Ovary (tissue), 9 donors: ENCODE data around the gene TARS3. TPM values are rescaled to one million over a fixed set of nuclear protein-coding genes. Genes with fewer than 3 reads are reported as not detected.

Experiments
- DNase-seq, 5 donors: peaks; one replicate each; pipeline ENCODE4 v3.0.0-alpha.2; 2019 to 2020
- H3K27ac ChIP-seq, 2 donors: fragments of 200-600 bp; one replicate each; pipeline versions ENCODE4 v1.5.1 to v1.8.0; 2019 to 2022
- H3K27me3 ChIP-seq: fragments of 200-600 bp; one replicate; pipeline ENCODE4 v1.8.0; 2022
- H3K36me3 ChIP-seq: fragments of 200-600 bp; sonication (generic); one replicate; pipeline ENCODE4 v1.5.1; 2019
- H3K4me1 ChIP-seq: one replicate; pipeline ENCODE4 v1.8.1; 2013; ENCODE audit warnings: mild to moderate bottlenecking, moderate library complexity; ENCODE audit not compliant: insufficient read depth
- H3K4me3 ChIP-seq: fragments of 200-600 bp; sonication (generic); one replicate; pipeline ENCODE4 v1.5.1; 2017
- H3K9me3 ChIP-seq, 2 donors: fragments of 200-600 bp in 1 of 2; sonication (generic) in 1 of 2; one replicate each; pipeline versions ENCODE4 v1.5.1 to v1.8.1; 2013 to 2019; ENCODE audit warnings: mild to moderate bottlenecking in 1 of 2, moderate library complexity in 1 of 2
- EP300 ChIP-seq: sonication (generic); formaldehyde crosslinking; IDR thresholded peaks from one replicate; pipeline ENCODE4 v1.6.1; 2017; ENCODE audit warnings: antibody characterized with exemption
- POLR2A ChIP-seq: fragments of 450-650 bp; IDR thresholded peaks from one replicate; pipeline ENCODE4 v1.6.1; 2017; ENCODE audit warnings: antibody characterized with exemption, mild to moderate bottlenecking, moderate library complexity
- WGBS, 3 donors: extraction: QIAGEN DNeasy Blood & Tissue Kit in 1 of 3; methylation state at CpG; one replicate each; pipeline versions ENCODE4 v1.1.5 to v1.1.7; 2013 to 2017; 5-methylcytosine and 5-hydroxymethylcytosine counted together
- intact Hi-C, 4 donors: fragments of 100-400 bp; cut with DNase I; formaldehyde crosslinking; loops; one replicate each; pipeline versions ENCODE4 v1.11.0 to v1.15.1; 2022 to 2023
- polyA plus RNA-seq, 2 donors: library from polyadenylated mRNA; stranded (reverse); fragments of 200-250 nt in 1 of 2; fragments of 350-450 nt in 1 of 2; fragmentation: Illumina TruSeq in 1 of 2; extraction: RNeasy Lipid Tissue Mini Kit (QIAGEN cat#74804) in 1 of 2; gene quantifications; one replicate each; pipeline ENCODE4 v1.2.3, GENCODE V29; 2013 to 2014
- total RNA-seq, 7 donors: library from RNA; depleted of rRNA in 2 of 7; stranded (reverse); fragments of >200 nt in 2 of 7; fragmentation: NEBNext Ultra II Directional in 3 of 7; extraction: Animal tissue kit (Norgen Biotek cat#: 25700) in 3 of 7; gene quantifications; one replicate each; pipeline versions ENCODE4 v1.1.0 to v1.2.4, GENCODE V29; 2016 to 2023
- TF ChIP-seq, protein P1 (sequence below), 3 donors: fragments of 450-650 bp in 2 of 3; fragments of 200-600 bp in 1 of 3; IDR thresholded peaks; one replicate each; pipeline versions ENCODE4 v1.5.1 to v1.8.0; 2016 to 2022; ENCODE audit warnings: antibody characterized with exemption in 3 of 3, mild to moderate bottlenecking in 1 of 3
- donor health status: DM: no; HTN: no; CAD: no; lungs with moderate emphysema.
- donor health status: DM: no; HTN: no; CAD: no.
- donor health status: Bipolar disorder and iron deficiency.
- donor health status: DM: yes; HTN: yes; CAD: no.
- donor health status: DM: no; HTN: no; CAD: no.
- donor health status: DM: yes; HTN: yes; CAD: no.

Gene TARS3
- total and polyA plus RNA-seq, 9 donors = 10.1 to 23.5 (median 15.3) TPM

DNA sequence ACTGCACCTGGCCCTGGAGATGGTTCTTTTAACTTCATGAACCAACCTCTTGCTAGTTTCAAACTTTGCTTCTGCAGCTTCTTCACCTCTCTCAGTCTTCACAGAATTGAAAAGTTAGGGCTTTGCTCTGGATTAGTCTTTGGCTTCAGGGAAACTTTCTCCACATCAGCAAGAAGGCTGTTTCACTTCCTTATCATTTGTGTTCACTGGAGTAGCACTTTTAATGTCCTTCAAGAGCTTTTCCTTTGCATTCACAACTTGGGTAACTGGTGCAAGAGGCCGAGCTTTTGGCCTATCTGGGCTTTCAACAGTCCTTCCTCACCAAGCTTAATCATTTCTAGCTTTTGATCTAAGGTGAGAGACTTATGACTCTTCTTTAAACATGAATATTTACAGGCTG is 56.4 kb downstream of the TARS3 start:
- H3K27ac ChIP-seq = no peak overlapping the region
- H3K27me3 ChIP-seq = no peaks in the 10 kb centered on the region
- TF ChIP-seq POLR2A = no peak
- TF ChIP-seq, protein P1, sequence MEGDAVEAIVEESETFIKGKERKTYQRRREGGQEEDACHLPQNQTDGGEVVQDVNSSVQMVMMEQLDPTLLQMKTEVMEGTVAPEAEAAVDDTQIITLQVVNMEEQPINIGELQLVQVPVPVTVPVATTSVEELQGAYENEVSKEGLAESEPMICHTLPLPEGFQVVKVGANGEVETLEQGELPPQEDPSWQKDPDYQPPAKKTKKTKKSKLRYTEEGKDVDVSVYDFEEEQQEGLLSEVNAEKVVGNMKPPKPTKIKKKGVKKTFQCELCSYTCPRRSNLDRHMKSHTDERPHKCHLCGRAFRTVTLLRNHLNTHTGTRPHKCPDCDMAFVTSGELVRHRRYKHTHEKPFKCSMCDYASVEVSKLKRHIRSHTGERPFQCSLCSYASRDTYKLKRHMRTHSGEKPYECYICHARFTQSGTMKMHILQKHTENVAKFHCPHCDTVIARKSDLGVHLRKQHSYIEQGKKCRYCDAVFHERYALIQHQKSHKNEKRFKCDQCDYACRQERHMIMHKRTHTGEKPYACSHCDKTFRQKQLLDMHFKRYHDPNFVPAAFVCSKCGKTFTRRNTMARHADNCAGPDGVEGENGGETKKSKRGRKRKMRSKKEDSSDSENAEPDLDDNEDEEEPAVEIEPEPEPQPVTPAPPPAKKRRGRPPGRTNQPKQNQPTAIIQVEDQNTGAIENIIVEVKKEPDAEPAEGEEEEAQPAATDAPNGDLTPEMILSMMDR (IDR thresholded peaks at IDR 0.05) = no peak
- no peak for TF ChIP-seq EP300
- no peaks in the 10 kb centered on the region for H3K36me3 ChIP-seq
- no peaks in the 10 kb centered on the region for H3K9me3 ChIP-seq
- no peaks in the 10 kb centered on the region for H3K4me1 ChIP-seq
- DNase-seq = no peak
- intact Hi-C loops = no loop called here
- WGBS, 3 donors = 97 to 100% (median 98%) methylated on average over 1 of the region's 1 CpG
- no peak overlapping the region for H3K4me3 ChIP-seq

DNA sequence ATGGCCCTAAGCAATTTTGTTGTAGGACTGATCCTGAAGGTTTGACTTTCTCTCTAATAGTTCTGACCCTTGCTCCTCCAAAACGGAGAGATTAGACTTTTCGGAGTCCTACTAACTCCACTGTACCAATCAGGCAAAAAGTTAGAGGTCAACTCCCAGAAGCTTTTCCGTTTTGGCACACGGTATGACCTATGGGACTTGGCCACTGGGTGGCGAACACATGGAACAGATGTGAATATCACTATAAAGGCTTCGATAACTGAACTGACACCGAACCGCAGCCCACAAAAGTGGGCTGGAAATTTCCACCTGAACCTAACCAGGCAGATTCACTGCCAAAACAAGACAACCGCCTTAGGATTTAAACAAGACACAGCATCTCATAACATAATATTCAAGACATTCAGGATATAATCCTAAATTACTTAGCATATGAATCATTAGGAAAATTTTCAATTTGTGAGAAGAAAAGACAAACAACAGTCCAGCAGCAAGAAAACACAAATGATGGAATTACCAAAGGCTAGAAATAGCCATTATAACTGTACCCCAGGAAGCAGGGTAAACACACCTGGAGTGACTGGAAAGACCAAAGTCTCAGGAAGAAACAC is 59.9 kb downstream of the TARS3 start:
- intact Hi-C loops = no loop called here
- Histone ChIP-seq H3K27me3 (no peaks in the 10 kb centered on the region), H3K4me1 (no peaks in the 10 kb centered on the region), H3K9me3 (no peaks in the 10 kb centered on the region), H3K4me3 (no peak overlapping the region), H3K36me3 (no peaks in the 10 kb centered on the region), H3K27ac (no peak overlapping the region)
- TF ChIP-seq, protein P1 (IDR thresholded peaks at IDR 0.05) = no peak
- TF ChIP-seq POLR2A = no peak
- no peak for TF ChIP-seq EP300
- WGBS, 3 donors = 84 to 87% (median 84%) methylated on average over 9 of the region's 9 CpGs
- DNase-seq = no peak

DNA sequence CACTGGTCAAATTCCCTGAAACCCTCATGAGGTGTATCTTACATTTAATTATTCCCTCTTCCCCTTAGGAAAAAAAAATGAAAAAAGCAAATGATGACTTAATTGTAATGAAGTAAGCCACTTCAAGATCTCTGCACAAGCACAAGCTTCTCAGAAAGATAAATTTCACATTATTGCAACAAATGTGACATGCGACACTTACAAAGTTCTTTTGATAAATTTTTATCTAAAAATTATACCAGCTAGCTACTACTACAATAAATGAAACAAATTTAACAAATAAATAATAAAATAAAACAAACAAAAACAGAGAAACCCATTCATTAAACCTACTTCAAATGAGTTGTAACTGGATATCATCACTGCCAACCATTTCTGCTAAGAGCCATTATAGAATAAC is 62.1 kb downstream of the TARS3 start:
- WGBS, 3 donors = 97 to 100% (median 99%) methylated on average over 1 of the region's 1 CpG
- intact Hi-C loops = no loop called here
- no peaks in the 10 kb centered on the region for H3K9me3 ChIP-seq
- no peaks in the 10 kb centered on the region for H3K36me3 ChIP-seq
- no peak overlapping the region for H3K4me3 ChIP-seq
- TF ChIP-seq EP300 (no peak), POLR2A (no peak)
- TF ChIP-seq, protein P1 (IDR thresholded peaks at IDR 0.05) = no peak
- no peak overlapping the region for H3K27ac ChIP-seq
- no peak for DNase-seq
- no peaks in the 10 kb centered on the region for H3K4me1 ChIP-seq
- H3K27me3 ChIP-seq = no peaks in the 10 kb centered on the region

DNA sequence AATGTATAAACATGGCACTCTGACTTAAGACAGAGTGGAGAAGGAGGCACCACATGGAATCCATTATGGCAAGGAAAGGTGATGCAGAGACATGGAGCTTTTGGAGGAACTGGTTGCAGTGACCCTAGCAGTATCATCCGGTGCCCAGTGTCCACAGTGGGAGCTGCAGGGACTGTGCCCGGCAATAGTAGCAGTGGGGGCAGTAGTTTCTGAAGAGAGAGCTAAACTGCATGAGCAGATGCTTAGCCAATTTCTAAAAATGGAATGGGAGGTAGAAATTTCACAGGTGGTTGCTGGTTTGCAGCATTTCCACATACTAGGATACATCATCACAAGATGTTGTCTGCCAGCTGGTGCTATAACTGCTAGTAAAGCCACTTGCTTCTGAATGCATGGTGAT is 64.3 kb downstream of the TARS3 start:
- intact Hi-C loops = no loop called here
- Histone ChIP-seq H3K4me3 (no peak overlapping the region), H3K27me3 (no peaks in the 10 kb centered on the region), H3K4me1 (no peaks in the 10 kb centered on the region), H3K27ac (no peak overlapping the region), H3K36me3 (no peaks in the 10 kb centered on the region), H3K9me3 (no peaks in the 10 kb centered on the region)
- no peak for DNase-seq
- WGBS, 3 donors = 96 to 98% (median 96%) methylated on average over 2 of the region's 2 CpGs
- no peak for TF ChIP-seq POLR2A
- no peak for TF ChIP-seq EP300
- TF ChIP-seq, protein P1 (IDR thresholded peaks at IDR 0.05) = no peak
